Activated T-helper 1 cell treated with anti-CD3 and anti-CD28 coated beads, Interleukin-12 subunit alpha, Interleukin-12 subunit beta, Interleukin-2, Interleukin-4 antibody, amounts not matched to agents 30 ng/mL and 10 ng/mL and 1 ng/mL, durations not matched to agents 14 hours and 24 hours and 36 hours (primary cell): ENCODE data around the gene CLASP1. TPM values are rescaled to one million over a fixed set of nuclear protein-coding genes. Genes with fewer than 3 reads are reported as not detected.
"Not testable (repeated sequence)": the region's sequence is repeated elsewhere in the genome, so short reads cannot be mapped to it uniquely, and the experiment has no call there.

ENCODE experiments used
- DNase-seq: peaks from one replicate; pipeline ENCODE4 v3.0.0; 2021; ENCODE audit warnings: low spot score
- H3K27ac Mint-ChIP-seq: one replicate; pipeline ENCODE4 v1.8.0; 2021; ENCODE audit warnings: mild to moderate bottlenecking, mixed read lengths
- H3K27me3 Mint-ChIP-seq: one replicate; pipeline ENCODE4 v1.8.0; 2022; ENCODE audit warnings: mild to moderate bottlenecking, moderate library complexity, mixed read lengths; ENCODE audit not compliant: insufficient read depth
- H3K36me3 Mint-ChIP-seq: one replicate; pipeline ENCODE4 v1.8.0; 2021; ENCODE audit warnings: low read depth, mixed read lengths
- H3K4me1 Mint-ChIP-seq: one replicate; pipeline ENCODE4 v1.8.0; 2021; ENCODE audit warnings: low read depth, mixed read lengths
- H3K4me3 Mint-ChIP-seq: one replicate; pipeline ENCODE4 v1.8.0; 2021; ENCODE audit warnings: mild to moderate bottlenecking, moderate library complexity, mixed read lengths
- H3K9me3 Mint-ChIP-seq: one replicate; pipeline ENCODE4 v1.8.0; 2021; ENCODE audit warnings: mixed read lengths
- intact Hi-C: fragments of 100-400 bp; cut with micrococcal nuclease; formaldehyde crosslinking; loops from one replicate; pipeline ENCODE4 v1.15.1; 2024
- total RNA-seq: library from RNA; stranded (reverse); gene quantifications from 2 replicates; pipeline ENCODE4 v1.2.3, GENCODE V29; 2022

The CLASP1 gene
- total RNA-seq, 1 donor from 2014 or later = 62.6 TPM

GRCh38 chr2:121582272-121582671 lies 67.0 kb downstream of the CLASP1 start:
- no peak overlapping the region for H3K27ac Mint-ChIP-seq
- no peak for DNase-seq
- intact Hi-C loops = no loop called here
- no peaks in the 10 kb centered on the region for H3K36me3 Mint-ChIP-seq
- H3K4me3 Mint-ChIP-seq = no peak overlapping the region
- peaks cover 14% of the 10 kb centered on the region for H3K4me1 Mint-ChIP-seq
- H3K9me3 Mint-ChIP-seq = no peaks in the 10 kb centered on the region
- no peaks in the 10 kb centered on the region for H3K27me3 Mint-ChIP-seq

DNA sequence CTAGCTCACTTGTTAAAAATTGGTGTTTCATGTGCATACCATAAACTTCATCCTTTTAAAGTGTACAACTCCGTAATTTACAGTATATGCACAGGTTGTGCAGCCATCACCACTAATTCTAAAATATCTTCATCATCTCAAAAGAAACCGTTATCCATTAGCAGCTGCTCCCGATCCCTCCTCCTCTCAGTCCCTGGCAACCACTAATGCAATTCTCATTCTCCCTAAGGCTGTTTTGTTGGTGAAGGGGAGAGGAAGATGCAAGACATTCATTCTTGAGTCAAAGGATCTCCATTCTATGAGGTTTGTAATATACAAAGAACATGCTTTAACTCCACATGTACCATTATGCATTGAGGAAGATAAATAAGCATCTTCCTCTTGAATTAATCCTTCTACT lies 70.0 kb downstream of the CLASP1 start:
- no peak for DNase-seq
- no peak overlapping the region for H3K4me3 Mint-ChIP-seq
- intact Hi-C loops = no loop called here
- no peaks in the 10 kb centered on the region for H3K9me3 Mint-ChIP-seq
- H3K36me3 Mint-ChIP-seq = no peaks in the 10 kb centered on the region
- no peak overlapping the region for H3K27ac Mint-ChIP-seq
- no peaks in the 10 kb centered on the region for H3K27me3 Mint-ChIP-seq
- H3K4me1 Mint-ChIP-seq = peaks cover 12% of the 10 kb centered on the region

GRCh38 chr2:121577381-121577780 lies 71.9 kb downstream of the CLASP1 start:
- Mint-ChIP-seq H3K36me3 (no peaks in the 10 kb centered on the region), H3K4me1 (peaks cover 9% of the 10 kb centered on the region), H3K27me3 (no peaks in the 10 kb centered on the region), H3K9me3 (no peaks in the 10 kb centered on the region), H3K27ac (no peak overlapping the region), H3K4me3 (no peak overlapping the region)
- no peak for DNase-seq
- intact Hi-C loops = no loop called here

- intact Hi-C loops = no loop called here
- no peaks in the 10 kb centered on the region for H3K36me3 Mint-ChIP-seq
- H3K27ac Mint-ChIP-seq = no peak overlapping the region
- H3K9me3 Mint-ChIP-seq = no peaks in the 10 kb centered on the region
- no peak overlapping the region for H3K4me3 Mint-ChIP-seq
- no peak for DNase-seq
- no peaks in the 10 kb centered on the region for H3K27me3 Mint-ChIP-seq
- peaks cover 9% of the 10 kb centered on the region for H3K4me1 Mint-ChIP-seq
Observed at GRCh38 chr2:121576263-121576662, 73.0 kb downstream of the CLASP1 start.

GRCh38 chr2:121575800-121576199 lies 73.5 kb downstream of the CLASP1 start:
- DNase-seq = no peak
- Mint-ChIP-seq H3K4me1 (peaks cover 9% of the 10 kb centered on the region), H3K36me3 (no peaks in the 10 kb centered on the region), H3K27me3 (no peaks in the 10 kb centered on the region), H3K9me3 (no peaks in the 10 kb centered on the region), H3K27ac (no peak overlapping the region), H3K4me3 (no peak overlapping the region)
- intact Hi-C loops = no loop called here

- Mint-ChIP-seq H3K27ac (no peak overlapping the region), H3K27me3 (no peaks in the 10 kb centered on the region), H3K9me3 (no peaks in the 10 kb centered on the region), H3K4me3 (no peak overlapping the region), H3K4me1 (peaks cover 4% of the 10 kb centered on the region), H3K36me3 (peaks cover 1% of the 10 kb centered on the region)
- intact Hi-C loops = no loop called here
- DNase-seq = no peak
Observed at GRCh38 chr2:121570667-121571055, 78.6 kb downstream of the CLASP1 start.

GRCh38 chr2:121570036-121570666 lies 79.1 kb downstream of the CLASP1 start:
- no peak overlapping the region for H3K4me3 Mint-ChIP-seq
- intact Hi-C loops = no loop called here
- H3K36me3 Mint-ChIP-seq = peaks cover 1% of the 10 kb centered on the region
- H3K9me3 Mint-ChIP-seq = no peaks in the 10 kb centered on the region
- H3K27ac Mint-ChIP-seq = no peak overlapping the region
- no peaks in the 10 kb centered on the region for H3K27me3 Mint-ChIP-seq
- no peak for DNase-seq
- H3K4me1 Mint-ChIP-seq = peaks cover 4% of the 10 kb centered on the region

DNA sequence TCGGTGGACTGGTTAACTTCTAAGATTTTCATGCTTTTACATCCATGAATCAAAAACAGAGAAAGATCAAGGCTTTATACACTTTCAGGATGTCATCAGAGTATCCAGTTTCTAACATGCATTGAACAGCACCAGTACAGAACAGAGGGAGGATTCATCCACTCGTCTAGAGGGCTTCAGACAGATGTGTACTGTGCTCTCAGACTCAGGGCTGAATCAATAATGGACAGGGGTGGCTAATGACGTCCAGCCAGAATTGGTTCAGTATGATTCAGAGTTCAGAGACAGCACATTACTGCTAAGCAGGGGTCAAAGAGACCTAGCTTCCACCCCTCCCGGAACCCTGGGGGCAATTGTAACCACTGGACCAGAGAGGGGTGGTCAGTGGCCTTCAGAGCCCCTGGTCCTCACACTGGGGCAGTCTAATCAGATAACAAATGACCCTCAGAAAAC lies 81.3 kb downstream of the CLASP1 start:
- Mint-ChIP-seq H3K4me1 (peaks cover 3% of the 10 kb centered on the region), H3K4me3 (no peak overlapping the region), H3K9me3 (no peaks in the 10 kb centered on the region), H3K27me3 (no peaks in the 10 kb centered on the region), H3K36me3 (peaks cover 1% of the 10 kb centered on the region), H3K27ac (no peak overlapping the region)
- intact Hi-C loops = no loop called here
- no peak for DNase-seq

GRCh38 chr2:121567452-121567851 lies 81.8 kb downstream of the CLASP1 start:
- peaks cover 1% of the 10 kb centered on the region for H3K36me3 Mint-ChIP-seq
- H3K27ac Mint-ChIP-seq = no peak overlapping the region
- no peak for DNase-seq
- H3K9me3 Mint-ChIP-seq = no peaks in the 10 kb centered on the region
- H3K4me3 Mint-ChIP-seq = no peak overlapping the region
- intact Hi-C loops = no loop called here
- peaks cover 8% of the 10 kb centered on the region for H3K4me1 Mint-ChIP-seq
- H3K27me3 Mint-ChIP-seq = no peaks in the 10 kb centered on the region

- peaks cover 21% of the 10 kb centered on the region for H3K4me1 Mint-ChIP-seq
- H3K4me3 Mint-ChIP-seq = no peak overlapping the region
- peaks cover 1% of the 10 kb centered on the region for H3K36me3 Mint-ChIP-seq
- H3K9me3 Mint-ChIP-seq = no peaks in the 10 kb centered on the region
- no peak for DNase-seq
- intact Hi-C loops = no loop called here
- H3K27ac Mint-ChIP-seq = no peak overlapping the region
- no peaks in the 10 kb centered on the region for H3K27me3 Mint-ChIP-seq
Observed at GRCh38 chr2:121565389-121566250, 83.6 kb downstream of the CLASP1 start.

GRCh38 chr2:121564905-121565304 lies 84.4 kb downstream of the CLASP1 start:
- no peak overlapping the region for H3K27ac Mint-ChIP-seq
- intact Hi-C loops = no loop called here
- peaks cover 1% of the 10 kb centered on the region for H3K36me3 Mint-ChIP-seq
- no peaks in the 10 kb centered on the region for H3K9me3 Mint-ChIP-seq
- DNase-seq = no peak
- no peaks in the 10 kb centered on the region for H3K27me3 Mint-ChIP-seq
- peaks cover 21% of the 10 kb centered on the region for H3K4me1 Mint-ChIP-seq
- no peak overlapping the region for H3K4me3 Mint-ChIP-seq

DNA sequence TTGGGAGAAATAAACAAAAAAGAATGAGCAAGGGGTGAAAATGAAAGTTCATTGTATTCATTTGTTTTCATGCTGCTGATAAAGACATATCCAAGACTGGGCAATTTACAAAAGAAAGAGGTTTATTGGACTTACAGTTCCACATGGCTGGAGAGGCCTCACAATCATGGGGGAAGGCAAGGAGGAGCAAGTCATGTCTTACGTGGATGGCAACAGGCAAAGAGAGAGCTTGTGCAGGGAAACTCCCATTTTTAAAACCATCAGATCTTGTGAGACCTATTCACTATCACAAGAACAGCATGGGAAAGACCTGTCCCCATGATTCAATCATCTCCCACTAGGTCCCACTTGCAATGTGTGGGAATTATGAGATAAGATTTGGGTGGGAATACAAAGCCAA lies 85.5 kb downstream of the CLASP1 start:
- H3K4me3 Mint-ChIP-seq, intact Hi-C loops, H3K27me3 Mint-ChIP-seq, H3K27ac Mint-ChIP-seq, H3K9me3 Mint-ChIP-seq, H3K36me3 Mint-ChIP-seq, DNase-seq: not testable (repeated sequence)
- H3K4me1 Mint-ChIP-seq = peaks cover 21% of the 10 kb centered on the region

DNA sequence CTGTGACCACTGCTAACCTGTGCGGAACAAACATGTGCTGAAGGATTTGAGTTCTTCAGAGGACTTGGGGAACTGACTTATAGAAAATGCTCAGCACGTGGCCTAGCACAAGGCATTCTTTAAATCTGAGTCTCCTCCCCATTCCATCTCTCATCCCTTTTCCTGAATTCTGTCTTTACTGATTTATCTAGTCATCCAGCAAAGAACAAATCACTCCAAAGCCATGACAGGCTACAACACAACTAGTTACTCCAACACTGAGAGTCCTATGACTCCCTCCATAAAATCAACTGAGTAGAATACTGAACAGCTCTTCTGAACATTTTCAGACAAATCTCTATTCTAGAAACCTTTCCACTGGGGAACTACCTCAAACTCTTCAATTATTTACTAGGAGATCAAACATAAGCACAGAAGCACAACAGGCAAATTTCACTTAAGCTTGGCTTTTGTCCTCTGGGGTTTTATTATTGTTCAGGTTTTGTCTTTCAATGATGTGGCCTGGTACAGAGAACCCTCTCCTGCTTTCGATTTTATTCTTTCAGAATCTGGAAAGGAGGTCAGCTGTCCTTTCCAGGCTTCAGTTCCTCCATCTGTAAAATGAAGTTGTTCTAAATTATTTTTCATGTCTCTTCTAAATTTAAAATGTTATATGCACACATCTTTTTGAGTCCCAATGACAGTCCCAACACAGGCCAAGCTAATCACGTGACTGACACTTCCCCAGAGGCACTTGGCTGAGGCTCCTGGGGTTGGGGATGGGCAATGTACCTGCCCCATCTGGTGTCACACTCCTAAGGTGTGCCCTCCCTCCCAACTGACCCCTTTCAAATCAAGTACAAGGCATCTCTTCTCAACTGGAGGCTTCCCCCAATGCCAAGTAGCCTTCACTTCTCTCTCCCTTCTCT lies 86.7 kb downstream of the CLASP1 start:
- intact Hi-C loops = no loop called here
- H3K27ac Mint-ChIP-seq = no peak overlapping the region
- H3K4me1 Mint-ChIP-seq = peaks cover 21% of the 10 kb centered on the region
- no peaks in the 10 kb centered on the region for H3K36me3 Mint-ChIP-seq
- DNase-seq = no peak
- H3K27me3 Mint-ChIP-seq = no peaks in the 10 kb centered on the region
- no peak overlapping the region for H3K4me3 Mint-ChIP-seq
- no peaks in the 10 kb centered on the region for H3K9me3 Mint-ChIP-seq
